ENCODE measurements around the gene SPRY1.

Gene SPRY1

DNA sequence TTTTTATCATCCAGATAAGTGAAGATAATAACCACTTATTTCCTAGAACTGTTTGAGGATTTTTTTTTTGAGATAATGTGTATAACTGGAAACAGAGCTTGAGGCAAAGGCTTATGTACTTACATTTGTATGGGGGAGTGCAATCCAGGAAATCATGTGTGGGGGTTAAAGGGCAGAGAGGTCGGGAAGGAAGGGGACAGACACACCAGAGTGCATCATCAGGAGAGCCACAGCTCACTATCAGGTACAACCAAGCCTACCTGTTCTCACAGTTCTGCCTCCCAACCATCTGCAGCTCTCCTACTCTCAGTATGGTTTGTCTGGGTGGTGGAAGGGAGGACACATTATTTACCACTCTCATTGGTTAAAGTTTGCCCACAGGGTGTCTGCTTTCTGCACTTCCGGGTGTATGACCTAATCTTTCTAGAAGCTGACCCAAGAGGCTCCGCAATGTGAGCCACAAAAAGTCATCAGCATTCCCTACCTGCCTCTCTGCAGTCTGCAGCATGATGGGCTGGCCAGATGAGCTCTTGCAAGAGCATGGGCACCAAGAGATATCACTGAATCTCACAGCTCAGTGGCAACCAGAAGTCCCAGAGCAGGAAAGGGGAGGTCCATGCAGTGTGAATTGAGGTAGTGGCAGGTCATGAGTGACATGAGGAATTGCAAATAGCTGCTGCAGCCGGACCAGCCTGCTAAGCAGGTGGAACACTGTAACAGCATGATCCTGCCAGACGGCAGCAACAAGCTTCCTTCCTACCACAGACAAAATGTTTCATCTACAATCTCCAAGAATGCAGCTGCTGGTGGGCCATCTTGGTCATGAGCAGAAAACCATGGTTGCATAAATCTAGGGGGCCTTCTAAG is 36.9 kb upstream of the SPRY1 start:
- no peak overlapping the region for H3K27ac Mint-ChIP-seq
- H3K36me3 Mint-ChIP-seq (ENCODE audit: insufficient read depth), result no peaks in the 10 kb centered on the region
- no peak for DNase-seq
- H3K4me1 Mint-ChIP-seq (ENCODE audit: low read depth in 2 of 2), result no peaks in the 10 kb centered on the region
- no peak overlapping the region for H3K4me3 Mint-ChIP-seq
- no peaks in the 10 kb centered on the region for H3K9me3 Mint-ChIP-seq
- ATAC-seq (replicated peaks), result no peak
- H3K27me3 Mint-ChIP-seq, result peaks cover 10 to 11% of the 10 kb centered on the region in 2 donors

DNA sequence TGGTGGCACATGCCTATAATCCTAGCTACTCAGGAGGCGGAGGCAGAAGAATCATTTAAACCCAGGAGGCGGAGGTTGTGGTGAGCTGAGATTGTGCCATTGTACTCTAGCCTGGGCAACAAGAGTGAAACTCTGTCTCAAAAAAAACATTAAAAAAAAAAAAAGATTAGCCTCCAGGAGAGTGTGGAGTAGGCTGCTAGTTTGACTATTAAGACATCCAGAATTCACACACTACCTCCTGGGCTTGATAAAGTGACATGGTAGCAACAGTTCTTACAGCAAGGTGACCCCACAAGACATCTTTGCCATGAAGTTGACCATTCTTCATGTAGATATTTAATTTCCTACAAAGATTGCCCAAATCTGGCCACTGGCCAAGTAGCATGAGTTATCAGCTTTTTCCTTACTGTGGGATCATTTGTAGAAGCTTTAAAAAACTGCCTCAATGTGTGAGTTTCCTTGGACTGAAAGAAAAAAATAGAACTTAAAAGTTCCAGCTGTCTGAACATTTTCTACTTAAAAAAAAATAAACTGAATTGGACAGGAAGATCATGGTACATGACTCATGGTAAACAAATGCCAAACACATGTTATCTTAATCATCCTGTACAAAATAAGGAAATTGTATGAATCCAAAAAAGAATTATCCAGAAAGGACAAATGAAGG is 35.3 kb upstream of the SPRY1 start:
- H3K27ac Mint-ChIP-seq, result no peak overlapping the region
- peaks cover 9 to 10% of the 10 kb centered on the region in 2 donors for H3K27me3 Mint-ChIP-seq
- H3K4me3 Mint-ChIP-seq, result no peak overlapping the region
- H3K4me1 Mint-ChIP-seq (ENCODE audit: low read depth in 2 of 2), result no peaks in the 10 kb centered on the region
- DNase-seq (no peak), ATAC-seq (replicated peaks) (no peak)
- no peaks in the 10 kb centered on the region for H3K36me3 Mint-ChIP-seq (ENCODE audit: insufficient read depth)
- H3K9me3 Mint-ChIP-seq, result no peaks in the 10 kb centered on the region

DNA sequence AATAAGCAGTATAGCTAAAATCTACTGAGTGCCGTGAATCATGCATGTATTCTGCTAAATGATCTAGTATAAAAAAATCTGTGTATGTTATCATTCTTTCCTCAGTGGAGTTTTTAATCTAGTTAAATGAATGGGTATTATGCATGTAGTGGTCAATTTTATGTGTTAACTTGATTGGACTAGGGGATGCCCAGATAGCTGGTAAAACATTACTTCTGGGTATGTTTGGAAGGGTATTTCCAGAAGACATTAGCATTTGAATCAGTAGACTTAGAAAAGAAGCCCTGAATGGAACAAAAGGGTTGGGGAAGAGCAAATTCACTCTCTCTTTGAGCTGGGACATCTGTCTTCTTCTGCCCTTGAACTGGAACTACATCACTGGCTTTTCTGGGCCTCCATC is 34.5 kb upstream of the SPRY1 start:
- no peak for ATAC-seq (replicated peaks)
- Mint-ChIP-seq H3K27me3 (peaks cover 7 to 9% of the 10 kb centered on the region in 2 donors), H3K4me3 (no peak overlapping the region), H3K27ac (no peak overlapping the region), H3K36me3 (ENCODE audit: insufficient read depth) (no peaks in the 10 kb centered on the region), H3K4me1 (ENCODE audit: low read depth in 2 of 2) (no peaks in the 10 kb centered on the region), H3K9me3 (no peaks in the 10 kb centered on the region)
- DNase-seq, result no peak

DNA sequence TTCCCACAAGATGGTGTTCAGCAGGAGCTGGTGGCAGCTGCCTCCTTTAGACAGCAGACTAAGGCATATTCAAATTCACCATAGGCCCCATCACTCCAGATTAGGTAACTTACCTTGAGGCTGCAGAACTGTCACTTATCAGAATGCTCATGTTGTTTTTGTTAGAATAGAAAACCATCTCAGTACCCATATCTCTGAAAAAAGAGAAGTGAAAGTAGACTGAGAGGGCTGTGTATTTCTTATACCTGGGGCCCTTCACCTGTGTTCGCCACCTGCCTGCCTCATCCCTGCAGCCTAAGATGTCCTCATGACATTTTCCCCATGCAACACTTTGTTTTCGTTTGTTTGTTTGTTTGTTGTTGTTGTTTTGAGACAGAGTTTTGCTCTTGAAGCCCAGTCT is 32.9 kb upstream of the SPRY1 start:
- no peaks in the 10 kb centered on the region for H3K36me3 Mint-ChIP-seq (ENCODE audit: insufficient read depth)
- no peak overlapping the region for H3K4me3 Mint-ChIP-seq
- ATAC-seq (replicated peaks), result no peak
- peaks cover 4 to 9% of the 10 kb centered on the region in 2 donors for H3K27me3 Mint-ChIP-seq
- H3K27ac Mint-ChIP-seq, result no peak overlapping the region
- H3K4me1 Mint-ChIP-seq (ENCODE audit: low read depth in 2 of 2), result no peaks in the 10 kb centered on the region
- no peaks in the 10 kb centered on the region for H3K9me3 Mint-ChIP-seq
- DNase-seq, result no peak

DNA sequence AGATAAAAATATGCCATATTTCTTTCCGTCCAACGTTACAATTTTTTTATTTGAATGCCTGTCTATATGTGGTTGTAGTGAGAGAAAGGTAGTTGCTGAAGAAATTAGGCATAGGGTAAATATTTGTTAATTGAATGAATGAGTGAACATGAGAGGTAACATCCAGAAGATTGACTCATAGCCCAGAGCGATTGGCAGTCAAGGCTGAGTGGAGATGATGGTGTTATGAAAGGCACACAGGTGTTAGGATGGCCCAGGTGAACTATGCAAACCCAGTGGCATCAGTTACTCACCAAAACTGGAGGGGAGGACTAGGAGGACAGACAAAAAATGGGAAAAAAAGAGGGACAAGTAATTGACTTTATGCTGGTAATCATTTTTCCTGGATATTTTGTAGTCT is 31.7 kb upstream of the SPRY1 start:
- Mint-ChIP-seq H3K36me3 (ENCODE audit: insufficient read depth) (no peaks in the 10 kb centered on the region), H3K27me3 (peaks cover 2 to 4% of the 10 kb centered on the region in 2 donors), H3K4me3 (no peak overlapping the region), H3K4me1 (ENCODE audit: low read depth in 2 of 2) (no peaks in the 10 kb centered on the region), H3K27ac (no peak overlapping the region), H3K9me3 (no peaks in the 10 kb centered on the region)
- DNase-seq (no peak), ATAC-seq (replicated peaks) (no peak)

DNA sequence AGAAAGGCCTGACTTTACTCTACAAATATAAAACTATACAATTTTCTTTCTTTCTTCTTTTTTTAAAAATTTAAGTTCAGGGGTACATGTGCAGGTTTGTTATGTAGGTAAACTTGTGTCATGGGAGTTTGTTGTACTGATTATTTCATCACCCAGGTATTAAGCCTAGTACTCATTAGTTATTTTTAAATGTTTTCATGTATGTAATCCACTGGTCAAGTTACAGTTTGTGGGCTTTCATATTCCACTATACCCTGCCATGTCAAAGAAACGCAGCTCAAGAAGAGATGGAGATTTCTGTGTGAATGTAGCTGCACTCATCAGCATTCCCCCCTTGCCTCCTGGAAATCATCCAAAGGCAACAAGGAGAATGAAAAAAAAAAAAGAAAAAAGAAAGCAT is 31.2 kb upstream of the SPRY1 start:
- no peak for ATAC-seq (replicated peaks)
- Mint-ChIP-seq H3K4me1 (ENCODE audit: low read depth in 2 of 2) (no peaks in the 10 kb centered on the region), H3K27ac (no peak overlapping the region), H3K36me3 (ENCODE audit: insufficient read depth) (no peaks in the 10 kb centered on the region), H3K27me3 (peaks cover 0 to 4% of the 10 kb centered on the region in 2 donors), H3K9me3 (no peaks in the 10 kb centered on the region), H3K4me3 (no peak overlapping the region)
- no peak for DNase-seq

DNA sequence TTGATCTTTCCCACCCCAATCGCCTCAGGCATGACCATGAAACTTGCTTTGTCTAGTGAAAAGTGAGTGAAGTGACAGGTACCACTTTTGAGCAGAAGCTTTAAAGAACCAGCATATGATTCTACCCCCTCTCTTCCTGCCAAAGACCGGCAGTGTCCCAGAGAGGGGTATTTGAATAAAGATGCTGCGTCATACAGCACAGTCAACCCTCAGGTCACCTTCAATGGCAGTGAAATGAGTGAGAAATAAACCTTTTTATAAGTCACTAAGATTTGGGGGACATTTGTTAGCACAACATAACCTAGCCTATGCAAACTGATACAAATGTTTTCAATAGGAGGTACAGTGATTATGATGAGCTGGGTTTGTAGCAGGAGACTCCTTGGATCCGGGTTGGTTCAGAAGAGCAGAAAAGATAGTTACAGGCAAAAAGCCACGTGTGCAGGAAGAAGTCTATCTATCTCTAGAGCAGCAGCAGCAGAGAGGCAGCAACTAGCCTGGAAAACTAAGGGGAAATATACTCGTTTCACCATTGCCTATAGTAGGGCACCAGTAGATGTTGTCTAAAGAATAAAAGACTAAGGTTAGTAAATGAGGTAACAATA is 30.3 kb upstream of the SPRY1 start:
- no peak overlapping the region for H3K27ac Mint-ChIP-seq
- H3K36me3 Mint-ChIP-seq (ENCODE audit: insufficient read depth), result no peaks in the 10 kb centered on the region
- DNase-seq, result no peak
- H3K4me1 Mint-ChIP-seq (ENCODE audit: low read depth in 2 of 2), result no peaks in the 10 kb centered on the region
- no peak overlapping the region for H3K4me3 Mint-ChIP-seq
- ATAC-seq (replicated peaks), result no peak
- no peaks in the 10 kb centered on the region for H3K9me3 Mint-ChIP-seq
- H3K27me3 Mint-ChIP-seq, result peaks cover 0 to 4% of the 10 kb centered on the region in 2 donors

DNA sequence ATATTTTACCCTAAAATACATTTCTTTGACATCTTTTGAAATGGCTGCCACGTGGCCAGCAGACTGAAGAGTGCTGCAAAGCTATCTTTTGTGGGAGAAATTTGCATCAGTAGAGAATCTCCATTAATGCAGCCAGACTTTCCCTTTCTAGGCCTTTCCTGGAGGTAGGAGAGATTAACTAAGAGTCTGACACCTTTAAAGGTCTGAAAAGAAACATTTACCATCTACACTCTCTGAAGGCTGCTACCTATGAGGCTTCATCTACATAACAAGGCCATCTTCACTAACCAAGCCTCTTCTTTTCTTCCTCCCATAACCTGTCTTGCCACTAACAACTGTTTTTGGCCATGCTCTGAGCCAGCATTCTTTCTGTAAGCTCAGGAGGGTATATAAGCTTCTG is 17.8 kb upstream of the SPRY1 start:
- DNase-seq, result no peak
- no peaks in the 10 kb centered on the region for H3K4me1 Mint-ChIP-seq (ENCODE audit: low read depth in 2 of 2)
- no peaks in the 10 kb centered on the region for H3K9me3 Mint-ChIP-seq
- H3K27me3 Mint-ChIP-seq, result peaks cover 26 to 42% of the 10 kb centered on the region in 2 donors
- ATAC-seq (replicated peaks), result no peak
- no peak overlapping the region for H3K4me3 Mint-ChIP-seq
- no peaks in the 10 kb centered on the region for H3K36me3 Mint-ChIP-seq (ENCODE audit: insufficient read depth)
- H3K27ac Mint-ChIP-seq, result no peak overlapping the region

DNA sequence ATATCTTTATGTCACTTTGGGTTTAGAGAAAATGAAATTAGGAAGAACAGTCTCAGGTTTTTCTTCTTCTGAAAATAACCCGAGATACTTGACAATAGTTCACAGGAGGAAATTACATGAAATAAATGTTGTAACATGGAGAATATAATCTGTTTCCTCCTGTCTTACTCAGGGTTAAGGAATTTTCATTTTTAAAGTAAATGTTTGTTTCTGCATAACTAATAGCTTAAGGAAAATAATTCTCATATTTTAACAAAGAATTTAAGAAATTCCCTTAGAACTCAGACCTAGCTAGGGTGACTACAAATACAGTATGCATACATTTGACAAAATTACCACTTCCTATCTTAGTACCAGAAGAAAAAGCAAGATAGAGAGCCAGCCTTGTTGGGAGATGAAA is 17.2 kb upstream of the SPRY1 start:
- H3K9me3 Mint-ChIP-seq, result no peaks in the 10 kb centered on the region
- H3K27ac Mint-ChIP-seq, result no peak overlapping the region
- no peaks in the 10 kb centered on the region for H3K36me3 Mint-ChIP-seq (ENCODE audit: insufficient read depth)
- no peak for ATAC-seq (replicated peaks)
- no peak for DNase-seq
- H3K27me3 Mint-ChIP-seq, result peaks cover 26 to 42% of the 10 kb centered on the region in 2 donors
- no peak overlapping the region for H3K4me3 Mint-ChIP-seq
- H3K4me1 Mint-ChIP-seq (ENCODE audit: low read depth in 2 of 2), result no peaks in the 10 kb centered on the region

DNA sequence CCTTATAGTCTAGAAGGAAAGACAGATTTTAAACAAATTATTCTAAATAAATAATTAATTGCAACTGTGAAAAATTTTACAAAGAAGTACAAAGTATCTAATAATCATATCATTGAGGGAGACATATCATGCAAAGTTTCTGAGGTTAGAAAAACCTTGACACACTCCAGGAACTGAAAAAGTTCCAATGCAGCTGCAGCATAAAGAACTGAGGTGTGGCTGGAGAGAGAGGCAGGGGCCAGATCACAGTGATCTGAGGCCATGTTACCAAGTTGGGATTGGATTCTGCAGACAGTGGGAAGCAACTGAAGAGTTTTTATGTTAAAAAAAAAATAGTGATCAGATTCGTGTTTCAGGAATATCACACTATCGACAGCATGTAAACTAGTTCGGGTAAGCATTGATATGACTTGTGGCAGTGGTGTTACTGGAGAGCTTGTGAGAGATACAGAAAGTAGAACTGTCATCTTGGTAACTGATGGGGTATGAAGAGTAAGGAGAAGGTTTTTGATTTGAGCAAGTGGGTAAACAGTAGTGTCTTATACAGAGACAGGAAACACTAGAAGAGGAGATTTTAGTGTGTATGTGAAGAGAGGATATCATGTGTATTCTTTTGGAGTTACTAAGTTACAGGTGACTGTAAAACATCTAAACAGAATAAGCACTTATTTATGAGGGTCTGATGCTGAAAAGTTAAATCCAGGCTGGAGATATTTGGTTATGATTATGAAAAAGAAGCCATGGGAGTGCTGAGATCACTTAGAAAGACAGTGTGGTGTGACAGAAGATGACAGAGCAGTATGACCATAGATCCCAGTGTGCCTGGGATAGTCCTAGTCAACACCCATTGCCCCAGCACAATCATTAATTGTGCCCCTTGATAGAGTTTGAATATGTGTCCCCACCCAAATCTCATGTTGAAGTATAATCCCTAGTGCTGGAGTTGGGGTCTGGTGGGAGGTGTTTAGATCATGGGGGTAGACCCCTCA is 15.6 kb upstream of the SPRY1 start:
- no peak for ATAC-seq (replicated peaks)
- Mint-ChIP-seq H3K36me3 (ENCODE audit: insufficient read depth) (no peaks in the 10 kb centered on the region), H3K27me3 (peaks cover 32 to 55% of the 10 kb centered on the region in 2 donors), H3K4me3 (no peak overlapping the region), H3K27ac (no peak overlapping the region), H3K4me1 (ENCODE audit: low read depth in 2 of 2) (no peaks in the 10 kb centered on the region), H3K9me3 (no peaks in the 10 kb centered on the region)
- DNase-seq, result no peak

DNA sequence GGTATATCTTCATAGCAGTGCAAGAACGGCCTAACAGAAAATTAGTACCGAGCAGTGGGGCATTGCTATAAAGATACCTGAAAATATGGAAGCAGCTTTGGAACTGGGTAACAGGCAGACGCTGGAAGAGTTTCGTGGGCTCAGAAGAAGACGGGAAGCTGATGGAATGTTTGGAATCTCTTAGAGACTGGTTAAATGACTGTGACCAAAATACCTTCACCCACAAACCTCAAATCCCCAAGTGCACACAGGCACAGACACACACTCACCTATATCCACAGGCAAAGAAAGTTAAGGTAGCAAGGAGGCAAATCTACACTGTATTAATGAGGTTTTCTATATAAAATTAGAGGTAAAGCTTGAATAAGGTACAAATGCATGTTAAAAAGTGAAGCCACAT is 14.6 kb upstream of the SPRY1 start:
- Mint-ChIP-seq H3K27ac (no peak overlapping the region), H3K36me3 (ENCODE audit: insufficient read depth) (no peaks in the 10 kb centered on the region), H3K9me3 (no peaks in the 10 kb centered on the region), H3K27me3 (peaks cover 32 to 55% of the 10 kb centered on the region in 2 donors), H3K4me3 (no peak overlapping the region), H3K4me1 (ENCODE audit: low read depth in 2 of 2) (no peaks in the 10 kb centered on the region)
- ATAC-seq (replicated peaks) (no peak), DNase-seq (no peak)

DNA sequence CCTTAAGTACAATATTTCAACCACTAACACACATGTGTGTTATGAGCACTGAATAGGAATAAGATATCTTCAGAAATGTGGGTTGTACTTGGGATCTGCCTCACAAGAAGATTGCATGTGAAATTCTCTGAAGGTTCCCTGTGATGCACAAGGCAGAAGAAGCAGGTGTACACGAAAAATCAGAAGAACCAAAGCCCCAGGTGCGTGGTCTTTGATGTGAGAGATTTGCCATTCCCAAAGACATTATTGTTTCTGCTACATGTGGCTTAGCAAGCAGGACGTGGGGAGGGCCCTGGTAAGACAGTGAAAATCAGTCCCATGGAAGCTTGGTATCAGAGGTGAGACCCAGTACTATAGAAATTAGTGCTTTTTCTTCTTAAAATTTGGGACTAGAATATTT is 13.0 kb upstream of the SPRY1 start:
- no peak for ATAC-seq (replicated peaks)
- no peaks in the 10 kb centered on the region for H3K36me3 Mint-ChIP-seq (ENCODE audit: insufficient read depth)
- no peaks in the 10 kb centered on the region for H3K9me3 Mint-ChIP-seq

DNA sequence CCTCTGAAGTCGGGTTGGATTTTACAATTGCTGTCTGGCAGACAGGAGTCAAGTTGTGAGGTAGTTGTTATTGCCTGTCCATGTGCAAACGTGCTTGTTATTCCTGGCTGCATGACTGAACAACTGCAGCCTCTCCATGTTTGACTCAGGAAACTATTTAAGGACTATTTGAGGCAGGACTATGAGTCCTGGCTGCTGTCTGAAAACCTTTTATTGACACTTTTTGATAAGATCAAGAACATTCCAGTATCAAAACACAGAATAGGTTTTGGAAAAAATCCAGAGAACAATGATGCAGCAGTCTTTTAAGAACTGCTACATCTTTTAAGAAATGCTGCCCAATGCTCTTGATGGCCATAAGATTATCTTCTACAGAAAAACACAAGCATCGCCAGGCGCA is 10.0 kb upstream of the SPRY1 start:
- DNase-seq (no peak), ATAC-seq (replicated peaks) (no peak)
- Mint-ChIP-seq H3K27me3 (peaks cover 19 to 26% of the 10 kb centered on the region in 2 donors), H3K4me3 (no peak overlapping the region), H3K9me3 (no peaks in the 10 kb centered on the region), H3K36me3 (ENCODE audit: insufficient read depth) (no peaks in the 10 kb centered on the region), H3K27ac (no peak overlapping the region), H3K4me1 (ENCODE audit: low read depth in 2 of 2) (no peaks in the 10 kb centered on the region)

More for the DNA sequence above, 13.0 kb upstream of the SPRY1 start:
- no peaks in the 10 kb centered on the region for H3K4me1 Mint-ChIP-seq (ENCODE audit: low read depth in 2 of 2)
- H3K27me3 Mint-ChIP-seq, result peaks cover 28 to 44% of the 10 kb centered on the region in 2 donors
- H3K27ac Mint-ChIP-seq, result no peak overlapping the region
- no peak for DNase-seq
- no peak overlapping the region for H3K4me3 Mint-ChIP-seq

Measured in effector memory CD8-positive, alpha-beta T cell (primary cell).